GM18498 (cell line): ENCODE measurements around the gene MT1G.
"Not testable (repeated sequence)": the region's sequence is repeated elsewhere in the genome, so short reads cannot be mapped to it uniquely, and the experiment has no call there.

Experiments used
- ATAC-seq: cut with Tn5 transposase; IDR thresholded peaks from one replicate; pipeline ENCODE4 v1.9.1; 2021; ENCODE audit warnings: mild to moderate bottlenecking, moderate library complexity; ENCODE audit not compliant: unreplicated experiment

The MT1G gene

GRCh38 chr16:56667581-56668571, at the start of gene MT1G:
Gene MT1G, minus strand, starts transcription at chr16:56668065. Its CDS starts 72 bp downstream, at chr16:56667993.
- no peak for ATAC-seq

- not testable (repeated sequence) for ATAC-seq
Observed at GRCh38 chr16:56717532-56717931, 49.7 kb upstream of the MT1G start.

- no peak for ATAC-seq
Observed at GRCh38 chr16:56716761-56717160, 48.9 kb upstream of the MT1G start.

- no peak for ATAC-seq
Observed at GRCh38 chr16:56715126-56715525, 47.3 kb upstream of the MT1G start.

- no peak for ATAC-seq
Observed at GRCh38 chr16:56713794-56714193, 45.9 kb upstream of the MT1G start.

GRCh38 chr16:56711862-56712261, 44.0 kb upstream of the MT1G start:
- ATAC-seq = no peak

- ATAC-seq = no peak
Observed at GRCh38 chr16:56710181-56710737, 42.4 kb upstream of the MT1G start.

- no peak for ATAC-seq
Observed at GRCh38 chr16:56709443-56710040, 41.7 kb upstream of the MT1G start.

- ATAC-seq = no peak
Observed at GRCh38 chr16:56708525-56709442, 40.9 kb upstream of the MT1G start.

- no peak for ATAC-seq
Observed at GRCh38 chr16:56702836-56703235, 35.0 kb upstream of the MT1G start.

GRCh38 chr16:56701534-56701933, 33.7 kb upstream of the MT1G start:
- ATAC-seq = no peak

GRCh38 chr16:56700631-56701030, 32.8 kb upstream of the MT1G start:
- no peak for ATAC-seq

GRCh38 chr16:56700195-56700594, 32.3 kb upstream of the MT1G start:
- ATAC-seq = no peak

GRCh38 chr16:56697456-56698155, 29.7 kb upstream of the MT1G start:
- ATAC-seq = no peak

- ATAC-seq = no peak
Observed at GRCh38 chr16:56695246-56695645, 27.4 kb upstream of the MT1G start.

GRCh38 chr16:56691885-56692284, 24.0 kb upstream of the MT1G start:
- ATAC-seq = no peak

- ATAC-seq = no peak
Observed at GRCh38 chr16:56690420-56691122, 22.7 kb upstream of the MT1G start.

GRCh38 chr16:56689171-56689570, 21.3 kb upstream of the MT1G start:
- ATAC-seq = no peak

GRCh38 chr16:56688762-56689161, 20.9 kb upstream of the MT1G start:
- ATAC-seq = no peak

GRCh38 chr16:56686758-56687157, 18.9 kb upstream of the MT1G start:
- ATAC-seq = no peak
